Thymus (tissue), 11 donors: Measurements from ENCODE around the gene GDF7. TPM values are rescaled to one million over a fixed set of nuclear protein-coding genes. Genes with fewer than 3 reads are reported as not detected.
"Not testable (repeated sequence)": the region's sequence is repeated elsewhere in the genome, so short reads cannot be mapped to it uniquely, and the experiment has no call there.

Experiments
- DNase-seq, 9 donors: peaks; one replicate each; pipeline ENCODE4 v3.0.0-alpha.2; 2013; ENCODE audit warnings: low spot score in 9 of 9, low read depth in 6 of 9, missing footprints in 1 of 9
- H3K27ac ChIP-seq, 2 donors: one replicate each; pipeline ENCODE4 v1.5.1; 2013; ENCODE audit warnings: control low read depth in 1 of 2, low read depth in 1 of 2, low read length in 1 of 2, mild to moderate bottlenecking in 1 of 2, moderate library complexity in 1 of 2
- H3K27me3 ChIP-seq, 2 donors: one replicate each; pipeline ENCODE4 v1.5.1; 2013; ENCODE audit warnings: low read length in 1 of 2; ENCODE audit not compliant: control insufficient read depth in 2 of 2, insufficient read depth in 1 of 2
- H3K36me3 ChIP-seq, 2 donors: one replicate each; pipeline ENCODE4 v1.5.1; 2013; ENCODE audit warnings: low read length in 1 of 2, mild to moderate bottlenecking in 1 of 2, moderate library complexity in 1 of 2; ENCODE audit not compliant: control insufficient read depth in 2 of 2, insufficient read depth in 2 of 2
- H3K4me1 ChIP-seq, 2 donors: one replicate each; pipeline ENCODE4 v1.5.1; 2013; ENCODE audit warnings: low read length in 2 of 2; ENCODE audit not compliant: control insufficient read depth in 2 of 2, insufficient read depth in 2 of 2
- H3K4me3 ChIP-seq, 2 donors: one replicate each; pipeline ENCODE4 v1.5.1; 2013; ENCODE audit warnings: low read length in 2 of 2, control low read depth in 1 of 2, mild to moderate bottlenecking in 1 of 2
- H3K9me3 ChIP-seq, 2 donors: one replicate each; pipeline ENCODE4 v1.5.1; 2013; ENCODE audit warnings: low read length in 1 of 2, mild to moderate bottlenecking in 1 of 2; ENCODE audit not compliant: control insufficient read depth in 2 of 2, insufficient read depth in 1 of 2
- WGBS: extraction: QIAGEN DNeasy Blood & Tissue Kit; methylation state at CpG from one replicate; pipeline ENCODE4 v1.1.7; 2013; 5-methylcytosine and 5-hydroxymethylcytosine counted together
- polyA plus RNA-seq: library from polyadenylated mRNA; stranded (reverse); fragments of 200-250 nt; gene quantifications from one replicate; pipeline ENCODE4 v1.2.3, GENCODE V29; 2013
- total RNA-seq: library from RNA; stranded (reverse); fragments of 120-200 nt; gene quantifications from one replicate; pipeline ENCODE4 v1.2.4, GENCODE V29; 2013
- donor health status: healthy.

GDF7 gene
- total and polyA plus RNA-seq, 2 donors = 0.09 to 0.34 TPM

- H3K4me1 ChIP-seq, H3K27ac ChIP-seq, H3K9me3 ChIP-seq, H3K4me3 ChIP-seq, DNase-seq, H3K27me3 ChIP-seq, H3K36me3 ChIP-seq: not testable (repeated sequence)
- WGBS = 88% methylated on average over 3 of the region's 3 CpGs
Observed at GRCh38 chr2:20713585-20713984, 46.6 kb downstream of the GDF7 start.

GRCh38 chr2:20714412-20714811 lies 47.5 kb downstream of the GDF7 start:
- H3K4me1 ChIP-seq, H3K27me3 ChIP-seq, H3K27ac ChIP-seq, DNase-seq, H3K9me3 ChIP-seq, H3K36me3 ChIP-seq, H3K4me3 ChIP-seq: not testable (repeated sequence)
- 99% methylated on average over 2 of the region's 2 CpGs for WGBS

GRCh38 chr2:20716164-20716563 lies 49.2 kb downstream of the GDF7 start:
- H3K4me3 ChIP-seq, H3K27ac ChIP-seq, H3K36me3 ChIP-seq, H3K9me3 ChIP-seq, H3K4me1 ChIP-seq, H3K27me3 ChIP-seq, DNase-seq: not testable (repeated sequence)
- WGBS = 97% methylated on average over 3 of the region's 3 CpGs

- no peak for DNase-seq
- H3K27ac ChIP-seq = no peak overlapping the region
- H3K36me3 ChIP-seq = peaks cover 0 to 3% of the 10 kb centered on the region in 2 donors
- WGBS = 93% methylated on average over 1 of the region's 1 CpG
- H3K4me1 ChIP-seq = no peaks in the 10 kb centered on the region
- H3K27me3 ChIP-seq = no peaks in the 10 kb centered on the region
- no peak overlapping the region for H3K4me3 ChIP-seq
- no peaks in the 10 kb centered on the region for H3K9me3 ChIP-seq
Observed at GRCh38 chr2:20717641-20718040, 50.7 kb downstream of the GDF7 start.

GRCh38 chr2:20722592-20723240 lies 55.8 kb downstream of the GDF7 start:
- 98% methylated on average over 1 of the region's 1 CpG for WGBS
- H3K27me3 ChIP-seq = no peaks in the 10 kb centered on the region
- H3K36me3 ChIP-seq = peaks cover 0 to under 1% of the 10 kb centered on the region in 2 donors
- H3K4me1 ChIP-seq = no peaks in the 10 kb centered on the region
- no peaks in the 10 kb centered on the region for H3K9me3 ChIP-seq
- H3K27ac ChIP-seq = no peak overlapping the region
- no peak for DNase-seq
- H3K4me3 ChIP-seq = no peak overlapping the region

GRCh38 chr2:20723543-20723942 lies 56.6 kb downstream of the GDF7 start:
- Histone ChIP-seq H3K4me3 (no peak overlapping the region), H3K4me1 (no peaks in the 10 kb centered on the region), H3K36me3 (no peaks in the 10 kb centered on the region), H3K27ac (no peak overlapping the region), H3K27me3 (no peaks in the 10 kb centered on the region), H3K9me3 (no peaks in the 10 kb centered on the region)
- DNase-seq = no peak

- WGBS = 98% methylated on average over 3 of the region's 3 CpGs
- DNase-seq = no peak
- Histone ChIP-seq H3K9me3 (no peaks in the 10 kb centered on the region), H3K4me1 (no peaks in the 10 kb centered on the region), H3K27me3 (no peaks in the 10 kb centered on the region), H3K27ac (no peak overlapping the region), H3K4me3 (no peak overlapping the region), H3K36me3 (no peaks in the 10 kb centered on the region)
Observed at GRCh38 chr2:20724500-20725053, 57.6 kb downstream of the GDF7 start.

- DNase-seq = no peak
- no peak overlapping the region for H3K27ac ChIP-seq
- no peaks in the 10 kb centered on the region for H3K27me3 ChIP-seq
- no peak overlapping the region for H3K4me3 ChIP-seq
- no peaks in the 10 kb centered on the region for H3K36me3 ChIP-seq
- H3K9me3 ChIP-seq = no peaks in the 10 kb centered on the region
- no peaks in the 10 kb centered on the region for H3K4me1 ChIP-seq
- WGBS = 97% methylated on average over 2 of the region's 2 CpGs
Observed at GRCh38 chr2:20725782-20726181, 58.8 kb downstream of the GDF7 start.

- DNase-seq = no peak
- Histone ChIP-seq H3K27me3 (no peaks in the 10 kb centered on the region), H3K4me3 (no peak overlapping the region), H3K27ac (no peak overlapping the region), H3K4me1 (no peaks in the 10 kb centered on the region), H3K36me3 (no peaks in the 10 kb centered on the region), H3K9me3 (no peaks in the 10 kb centered on the region)
- WGBS = 98% methylated on average over 5 of the region's 5 CpGs
Observed at GRCh38 chr2:20726913-20727312, 60.0 kb downstream of the GDF7 start.
